GM12891 (cell line): ENCODE results near the gene P4HB.

Source experiments
- POLR2A ChIP-seq: IDR thresholded peaks from 2 replicates; pipeline ENCODE4 v1.6.1; 2011; ENCODE audit warnings: low read depth, low read length, control low read depth
- POLR2AphosphoS5 ChIP-seq: IDR thresholded peaks from 2 replicates; pipeline ENCODE4 v1.6.1; 2011; ENCODE audit warnings: low read depth, low read length, control low read depth
- POU2F2 ChIP-seq: IDR thresholded peaks from 2 replicates; pipeline ENCODE4 v1.6.1; 2011; ENCODE audit warnings: low read depth, mild to moderate bottlenecking, control low read depth, low read length, moderate library complexity
- TAF1 ChIP-seq: IDR thresholded peaks from 2 replicates; pipeline ENCODE4 v1.6.1; 2011; ENCODE audit warnings: low read depth, low read length, control low read depth

DNA sequence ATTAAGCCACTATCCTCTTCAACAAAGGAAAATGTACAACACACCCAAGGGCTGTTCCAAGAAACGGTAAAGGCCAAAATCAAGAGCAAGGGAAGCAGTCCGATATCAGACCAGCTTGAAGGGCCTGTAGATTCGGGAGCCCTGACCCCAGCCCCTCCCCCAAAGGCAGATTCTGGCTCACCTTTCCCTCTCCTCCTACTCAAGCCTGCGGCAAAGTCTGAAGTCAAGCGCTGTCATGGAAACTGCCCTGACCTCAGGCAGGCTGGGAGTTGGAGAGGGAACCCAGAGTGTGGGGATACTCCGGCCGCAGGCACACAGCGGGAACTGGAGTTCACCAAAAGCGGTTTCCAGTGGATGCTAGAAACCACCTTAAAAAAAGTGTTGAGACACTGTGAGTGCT lies 29.3 kb upstream of the P4HB start:
- TF ChIP-seq TAF1 = no peak
- TF ChIP-seq POLR2A = no peak
- TF ChIP-seq POU2F2 = no peak
- TF ChIP-seq POLR2AphosphoS5 = no peak
